GM18498 (cell line): ENCODE measurements around the gene FAM114A2.
"Not testable (repeated sequence)": the region's sequence is repeated elsewhere in the genome, so short reads cannot be mapped to it uniquely, and the experiment has no call there.

Source experiments
- ATAC-seq: cut with Tn5 transposase; IDR thresholded peaks from one replicate; pipeline ENCODE4 v1.9.1; 2021; ENCODE audit warnings: mild to moderate bottlenecking, moderate library complexity; ENCODE audit not compliant: unreplicated experiment

Gene FAM114A2

DNA sequence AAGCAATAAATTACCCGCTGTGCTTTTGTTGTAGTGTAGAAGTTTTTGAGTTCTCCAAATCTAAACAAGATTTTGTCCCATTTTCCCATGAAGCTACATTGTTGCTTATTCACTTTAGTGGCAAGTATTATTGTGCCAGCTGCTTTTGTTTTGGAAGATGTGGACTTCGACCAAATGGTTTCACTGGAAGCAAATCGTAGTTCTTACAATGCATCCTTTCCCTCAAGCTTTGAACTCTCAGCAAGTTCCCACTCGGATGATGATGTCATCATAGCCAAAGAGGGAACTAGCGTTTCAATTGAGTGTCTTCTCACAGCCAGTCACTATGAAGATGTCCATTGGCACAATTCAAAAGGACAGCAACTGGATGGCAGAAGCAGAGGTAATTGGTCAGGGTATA lies 10.9 kb upstream of the FAM114A2 start:
- no peak for ATAC-seq

DNA sequence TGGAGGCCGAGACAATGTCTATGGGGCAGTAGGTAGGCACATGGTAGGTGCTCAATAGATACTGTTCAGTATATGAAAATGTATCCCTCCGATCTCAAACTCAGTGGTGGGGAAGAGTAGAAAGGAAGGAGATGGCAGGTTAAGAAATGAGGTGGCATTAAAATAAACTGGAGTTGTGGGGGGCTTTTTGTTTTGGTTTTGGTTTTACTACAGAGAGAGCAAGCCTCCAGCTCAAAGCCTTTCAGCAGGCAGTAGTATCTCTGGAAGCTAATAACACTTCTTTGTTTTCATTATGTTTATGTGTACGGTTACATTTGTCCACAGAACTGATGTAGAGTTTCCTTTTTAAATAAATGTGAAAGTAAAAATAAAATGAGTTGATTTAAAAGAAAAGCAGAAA lies 8.6 kb upstream of the FAM114A2 start:
- ATAC-seq = no peak

DNA sequence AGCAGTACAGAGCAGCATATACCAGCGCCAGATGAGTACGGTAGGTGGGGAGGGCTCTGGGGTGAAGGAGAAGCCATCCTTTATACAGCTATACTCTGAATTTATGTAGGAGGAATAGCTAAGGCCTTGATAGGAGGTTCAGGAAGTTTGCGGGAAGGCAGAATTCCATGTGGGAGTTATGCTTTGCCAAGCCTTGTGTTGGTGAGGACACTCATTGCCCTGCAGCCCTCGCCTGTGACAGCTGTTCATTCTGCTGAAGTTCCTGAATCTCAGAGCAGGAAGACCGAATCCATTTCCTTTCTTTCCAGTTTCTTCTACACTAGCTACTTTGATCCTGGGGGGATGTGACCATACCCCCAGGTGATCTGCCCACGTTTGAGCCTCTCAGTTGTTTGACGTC lies 7.8 kb upstream of the FAM114A2 start:
- ATAC-seq = no peak

DNA sequence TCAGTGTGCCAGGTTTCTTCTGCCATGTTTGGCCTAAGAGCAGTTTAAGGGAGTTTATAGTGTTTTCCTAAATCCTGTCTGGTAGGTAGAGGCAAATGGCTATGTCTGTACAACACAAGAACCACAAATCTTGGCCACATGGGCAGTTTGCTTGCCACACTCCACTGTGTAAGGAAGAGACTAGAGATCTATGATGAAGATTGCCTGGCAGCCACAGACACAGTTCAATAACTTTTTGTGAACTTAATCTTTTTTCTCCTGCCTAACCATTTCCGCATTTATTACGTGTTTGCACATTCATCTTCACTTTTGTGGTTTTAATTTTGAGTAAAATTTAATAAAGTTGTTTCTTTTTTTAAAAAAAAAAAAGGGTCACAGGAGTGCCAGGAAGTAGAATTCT lies 5.9 kb upstream of the FAM114A2 start:
- no peak for ATAC-seq

DNA sequence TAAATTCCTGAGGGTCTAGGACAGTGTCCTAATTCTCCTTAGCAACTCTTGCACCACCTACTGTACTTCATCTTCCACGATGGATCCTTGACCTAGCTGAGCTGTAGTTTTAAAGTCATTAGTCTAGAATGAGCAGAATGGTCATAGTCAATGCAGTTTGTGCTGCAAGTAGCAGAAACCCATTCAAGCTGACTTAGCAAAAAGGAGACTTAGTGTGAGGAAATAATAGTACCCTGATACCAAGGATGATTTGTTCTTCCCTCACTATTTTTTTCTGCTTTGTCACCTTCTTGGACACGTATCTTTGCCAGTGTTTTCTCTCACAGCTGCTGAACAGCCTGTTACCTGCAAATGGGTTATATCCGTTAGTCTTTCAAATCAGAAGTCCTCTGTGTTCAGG lies 5.4 kb upstream of the FAM114A2 start:
- ATAC-seq = no peak

DNA sequence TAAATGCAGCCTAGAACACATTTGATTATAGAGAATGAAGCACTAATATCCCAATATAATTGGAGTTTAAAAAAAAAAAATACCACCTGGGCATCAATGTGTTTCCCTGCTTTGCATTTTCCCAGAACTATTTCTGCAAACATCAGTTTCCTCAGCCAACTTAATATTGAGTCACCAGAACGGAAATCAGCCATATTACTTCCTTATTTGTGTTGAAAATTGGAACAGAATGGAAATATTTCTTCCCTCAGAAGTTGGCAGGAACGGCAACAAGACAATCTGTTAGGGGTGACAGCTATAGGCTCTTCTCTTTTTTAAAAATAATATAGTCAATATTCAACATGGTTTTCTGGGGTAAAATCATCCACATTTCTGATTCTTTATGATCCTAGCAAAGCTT lies 4.1 kb upstream of the FAM114A2 start:
- no peak for ATAC-seq

DNA sequence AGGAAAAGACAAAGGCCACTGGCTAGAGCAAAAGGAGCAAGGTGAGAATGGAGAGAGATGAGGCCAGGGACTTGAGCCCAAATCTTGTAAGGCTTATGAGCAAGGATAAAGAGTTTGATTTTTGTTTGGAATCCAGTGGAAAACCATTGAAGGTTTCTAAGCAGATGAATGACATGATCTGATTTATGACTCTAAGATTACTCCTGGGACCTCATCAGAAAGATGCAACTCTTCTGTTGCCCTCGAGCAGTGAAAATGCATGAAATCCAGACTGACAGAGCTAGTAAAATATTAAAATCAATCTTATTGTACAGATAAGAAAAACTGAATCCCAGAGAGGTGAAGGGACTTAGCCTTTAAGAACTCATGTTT lies 734 bp upstream of the FAM114A2 start:
- ATAC-seq = no peak

DNA sequence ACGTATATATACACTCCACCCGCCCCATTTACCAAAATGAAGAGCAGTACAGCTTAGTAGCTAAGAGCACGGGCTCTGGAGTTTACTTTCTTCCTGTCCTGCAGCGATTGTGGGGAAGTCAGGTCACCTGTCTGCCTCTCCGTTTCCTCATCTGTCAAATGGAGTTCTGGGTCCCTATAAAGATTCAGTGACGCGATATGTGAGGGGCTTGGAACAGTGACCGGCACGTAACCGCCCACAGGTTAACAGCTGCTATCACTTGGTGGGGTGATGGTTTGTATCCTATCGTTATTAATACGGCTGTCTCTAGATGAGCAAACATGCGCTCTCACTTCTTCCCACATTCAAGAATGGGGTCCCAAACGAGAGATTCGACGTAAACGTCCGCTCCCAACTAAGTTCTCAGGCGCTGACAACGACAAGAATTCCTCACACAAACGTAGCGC lies 426 bp downstream of the FAM114A2 start:
- ATAC-seq = peak; percentile 49

DNA sequence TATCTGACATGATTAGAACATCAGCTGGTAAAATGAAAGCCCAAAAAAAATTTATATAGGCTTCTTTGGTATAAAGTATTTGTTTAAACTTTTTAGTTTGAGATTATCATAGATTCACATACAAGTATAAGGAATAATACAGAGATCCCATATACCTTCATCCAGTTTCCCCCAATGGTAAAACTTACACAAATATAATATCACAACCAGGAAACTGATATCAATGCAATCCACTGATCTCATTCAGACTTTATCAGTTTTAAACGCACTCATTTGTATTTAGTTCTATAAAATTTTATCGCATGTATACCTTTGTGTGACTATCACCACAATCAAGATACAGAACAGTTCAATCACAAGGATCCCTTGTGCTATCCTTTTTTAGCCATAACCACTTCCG lies 3.8 kb downstream of the FAM114A2 start:
- no peak for ATAC-seq

DNA sequence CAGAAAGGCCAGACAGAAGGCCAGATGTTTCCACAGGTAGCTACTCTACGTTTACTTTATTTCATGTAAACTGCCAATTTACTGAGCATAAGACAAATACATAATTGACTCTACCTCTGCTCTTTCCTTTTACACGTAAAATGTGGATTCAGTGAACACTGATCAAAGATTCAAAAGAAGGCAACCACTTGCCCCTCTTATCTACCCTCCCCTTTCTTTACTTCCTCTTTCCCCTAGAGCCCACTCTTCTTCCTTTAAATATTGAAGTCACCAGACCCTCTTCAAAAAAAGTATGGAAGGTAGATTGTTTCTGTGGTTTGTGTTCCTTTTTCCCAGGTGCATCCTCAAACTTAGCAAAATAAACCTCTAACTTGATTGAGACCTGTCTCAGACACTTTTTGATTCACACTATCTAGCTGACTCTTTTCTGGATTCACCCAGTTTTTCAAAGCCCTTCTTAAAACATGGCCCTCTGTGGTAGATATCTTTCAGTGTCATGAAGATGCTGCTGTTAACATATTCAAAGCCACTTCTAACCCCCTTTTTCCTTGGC lies 6.7 kb downstream of the FAM114A2 start:
- ATAC-seq = no peak

DNA sequence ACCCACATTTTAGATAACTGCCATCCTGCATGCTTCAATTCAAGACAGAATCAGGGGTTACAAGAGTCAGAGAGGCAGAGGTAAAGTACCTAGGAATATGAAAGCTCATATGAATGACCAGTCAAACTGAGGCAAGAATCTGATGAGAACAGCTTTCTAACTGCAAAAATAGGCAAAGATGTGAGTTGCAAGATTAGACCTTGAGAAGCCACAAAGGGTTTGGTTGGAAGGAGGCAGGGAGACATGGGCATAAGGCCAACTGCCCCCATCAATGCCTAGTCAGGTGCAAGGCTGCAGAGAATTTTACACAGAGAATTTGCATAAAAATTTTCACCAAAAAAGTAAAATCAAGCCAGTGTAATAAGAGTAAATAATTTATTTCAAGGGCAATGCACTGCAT lies 12.8 kb downstream of the FAM114A2 start:
- ATAC-seq = no peak

DNA sequence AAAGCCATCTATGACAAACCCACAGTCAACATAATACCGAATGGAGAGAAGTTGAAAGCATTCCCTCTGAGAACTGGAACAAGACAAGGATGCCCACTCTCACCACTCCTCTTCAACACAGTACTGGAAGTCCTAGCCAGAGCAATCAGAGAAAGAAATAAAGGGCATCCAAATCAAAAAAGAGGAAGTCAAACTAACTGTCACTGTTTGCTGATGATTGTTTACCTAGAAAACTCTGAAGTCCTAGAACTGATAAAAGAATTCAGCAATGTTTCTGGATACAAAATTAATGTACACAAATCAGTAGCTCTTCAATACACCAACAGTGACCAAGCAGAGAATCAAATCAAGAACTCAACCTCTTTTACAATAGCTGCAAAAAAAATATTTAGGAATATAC lies 19.8 kb downstream of the FAM114A2 start:
- ATAC-seq = not testable (repeated sequence)

DNA sequence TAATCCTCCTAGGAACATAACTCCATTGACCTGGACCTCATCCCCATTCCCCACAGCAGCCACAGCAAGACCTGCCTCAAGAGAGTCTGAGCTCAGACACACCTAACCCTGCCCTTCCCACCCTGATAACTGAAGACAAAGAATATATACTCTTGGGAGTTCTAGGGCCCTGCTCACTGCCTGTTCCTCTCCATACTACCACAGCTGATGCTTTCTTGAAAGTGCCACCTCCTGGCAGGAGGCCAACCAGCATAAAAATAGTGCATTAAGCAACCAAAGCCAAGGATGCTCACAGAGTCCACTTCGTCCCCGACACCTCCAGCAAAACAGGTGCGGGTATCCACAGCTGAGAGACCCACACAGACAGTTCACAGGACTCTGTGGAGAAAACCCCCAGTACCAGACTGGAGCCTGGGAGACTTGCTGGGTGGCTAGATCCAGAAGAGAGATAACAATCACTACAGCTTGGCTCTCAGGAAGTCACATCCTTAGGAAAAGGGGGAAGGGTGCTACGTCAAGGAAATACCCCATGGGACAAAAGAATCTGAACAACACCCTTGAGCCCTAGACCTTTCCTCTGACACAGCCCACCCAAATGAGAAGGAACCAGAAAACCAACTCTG lies 23.5 kb downstream of the FAM114A2 start:
- ATAC-seq = no peak

DNA sequence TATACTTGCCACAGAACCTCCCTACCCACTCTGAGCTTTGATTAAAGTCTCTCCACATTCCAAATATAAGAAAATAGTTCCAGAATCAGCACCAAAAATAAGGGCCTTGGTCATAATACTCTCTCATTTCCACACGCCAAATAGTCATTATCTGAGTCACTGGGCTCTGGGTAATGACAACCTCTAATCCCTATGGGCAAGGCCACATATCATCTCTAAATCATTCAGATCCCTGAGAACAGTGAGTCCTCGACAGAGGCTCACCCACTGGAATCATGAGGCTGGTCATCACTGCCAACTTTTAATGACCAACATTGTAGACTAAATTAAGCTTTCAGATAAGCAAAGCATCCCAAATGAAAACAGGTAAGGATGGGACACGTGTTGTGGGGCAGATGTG lies 28.1 kb downstream of the FAM114A2 start:
- ATAC-seq = no peak

DNA sequence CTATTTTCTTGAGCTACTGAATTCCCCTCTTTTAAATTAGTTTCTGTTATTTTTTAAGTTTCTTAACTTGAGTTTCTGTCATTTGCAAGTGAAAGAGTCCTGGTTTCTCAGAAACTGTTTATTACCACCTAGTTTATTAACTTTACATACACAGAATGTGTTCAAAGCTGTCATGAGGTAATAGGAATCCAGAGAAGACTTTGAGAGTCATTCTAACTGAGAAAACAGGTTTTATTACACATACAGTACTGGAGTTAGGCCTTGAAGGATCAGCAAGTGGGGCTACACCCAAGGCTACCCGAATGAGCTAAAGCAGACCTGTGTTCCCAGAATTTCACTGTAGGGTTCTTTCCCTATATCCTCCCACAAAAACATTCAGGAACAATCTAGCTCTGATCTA lies 33.1 kb downstream of the FAM114A2 start:
- ATAC-seq = no peak

DNA sequence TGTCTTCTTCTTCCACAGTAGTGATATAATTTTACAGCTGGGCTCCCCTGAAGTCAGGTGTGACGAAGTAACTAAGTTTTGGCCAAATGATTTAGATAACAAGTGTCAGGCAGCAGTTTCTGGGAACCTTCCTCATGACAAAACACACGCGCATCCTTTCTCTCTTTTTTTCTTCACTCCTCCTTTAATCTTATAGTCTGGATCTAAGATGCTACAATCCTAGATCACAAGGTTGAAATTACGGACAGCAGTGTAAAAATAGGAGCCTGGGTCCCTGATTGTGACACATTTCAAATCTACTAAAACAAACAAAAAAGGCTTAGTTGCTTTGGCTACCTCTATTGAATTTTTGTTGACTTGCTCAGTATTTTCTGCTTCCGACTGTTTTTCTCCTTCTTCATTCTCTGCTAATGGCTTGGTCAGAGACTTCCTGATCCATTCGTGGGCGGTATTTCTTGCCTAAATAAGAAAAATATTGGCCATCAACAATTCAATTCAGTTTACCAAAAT lies 36.1 kb downstream of the FAM114A2 start:
- ATAC-seq = no peak

DNA sequence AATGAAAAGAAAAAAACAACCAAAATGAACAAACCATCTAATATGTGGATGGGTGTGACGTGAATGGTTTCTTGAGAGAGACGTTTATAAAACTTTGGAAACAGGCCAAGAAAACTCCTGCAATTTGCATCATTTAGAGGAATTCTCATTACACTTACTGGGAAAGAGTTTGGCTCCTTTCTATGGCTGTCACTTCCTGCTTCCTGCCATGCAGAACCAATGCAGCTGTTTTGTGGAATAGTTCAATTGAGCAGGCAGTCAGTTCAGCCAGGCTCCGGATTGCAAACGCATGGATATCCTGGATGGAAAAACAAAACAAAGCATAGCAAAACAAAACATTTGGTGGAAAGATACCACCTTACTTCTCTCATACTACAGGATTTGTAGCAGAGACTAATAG lies 36.6 kb downstream of the FAM114A2 start:
- no peak for ATAC-seq

DNA sequence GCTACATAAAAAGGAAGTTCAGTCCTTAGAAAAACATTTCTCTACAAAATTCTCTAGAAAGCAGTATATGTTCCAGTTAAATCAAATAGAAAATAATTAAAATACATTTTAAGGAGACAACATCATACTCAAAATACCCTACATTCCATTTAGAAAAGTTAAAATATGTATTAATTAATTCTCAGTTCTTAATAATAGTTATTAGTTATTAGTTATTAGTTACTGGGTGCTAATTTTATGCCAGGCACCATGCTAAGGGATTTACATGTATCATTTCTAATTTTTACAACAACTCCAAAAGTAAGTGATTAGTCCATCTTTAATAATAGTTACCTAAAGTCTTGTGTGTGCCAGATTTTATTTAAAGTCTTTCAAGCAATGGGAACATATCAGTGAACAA lies 38.0 kb downstream of the FAM114A2 start:
- no peak for ATAC-seq

DNA sequence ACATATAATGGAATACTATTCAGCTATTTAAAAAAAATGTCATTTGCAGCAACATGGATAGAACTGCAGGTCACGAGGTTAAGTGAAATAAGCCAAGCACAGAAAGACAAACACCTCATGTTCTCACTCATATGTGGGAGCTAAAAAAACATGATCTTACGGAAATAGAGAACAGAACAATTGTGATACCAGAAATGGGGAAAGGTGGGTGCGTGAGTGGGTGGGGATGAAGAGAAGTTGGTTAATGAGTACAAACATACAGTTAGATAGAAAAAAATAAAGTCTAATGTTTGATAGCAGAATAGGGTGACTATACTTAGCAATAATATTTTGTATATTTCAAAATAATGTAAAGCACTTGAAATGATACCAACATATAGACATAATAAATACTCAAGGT lies 38.7 kb downstream of the FAM114A2 start:
- no peak for ATAC-seq

DNA sequence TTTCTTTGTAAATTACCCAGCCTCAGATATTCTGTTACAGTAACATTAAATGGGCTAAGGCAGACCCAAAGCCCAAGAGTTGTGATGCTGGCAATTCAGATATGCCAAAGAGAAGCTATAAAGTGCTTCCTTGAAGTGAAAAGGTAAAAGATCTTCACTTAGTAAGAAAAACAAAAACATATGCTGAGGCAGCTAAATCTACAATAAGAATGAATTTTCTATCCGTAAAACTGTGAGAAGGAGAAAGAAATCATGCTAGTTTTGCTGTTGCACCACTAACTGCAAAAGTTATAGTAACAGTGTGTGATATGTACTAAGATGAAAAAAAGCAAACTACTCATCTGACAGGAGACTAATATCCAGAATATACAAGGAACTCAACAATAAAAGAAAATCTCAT lies 39.9 kb downstream of the FAM114A2 start:
- no peak for ATAC-seq

DNA sequence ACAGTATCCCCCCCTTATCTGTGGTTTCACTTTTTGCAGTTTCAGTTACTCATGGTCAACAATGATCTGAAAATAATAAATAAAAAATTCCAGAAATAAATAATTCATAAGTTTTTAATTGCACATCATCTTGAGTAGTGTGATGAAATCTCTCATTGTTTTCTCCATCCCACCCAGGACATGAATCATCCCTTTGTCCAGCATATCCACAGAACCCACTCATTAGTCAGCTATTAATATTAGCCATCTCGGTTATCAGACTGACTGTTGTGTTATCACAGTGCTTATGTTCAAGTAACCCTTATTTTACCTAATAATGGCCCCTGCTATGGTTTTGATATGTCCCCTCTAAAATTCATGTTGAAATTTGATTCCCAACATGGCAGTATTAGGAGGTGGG lies 40.7 kb downstream of the FAM114A2 start:
- ATAC-seq = no peak

DNA sequence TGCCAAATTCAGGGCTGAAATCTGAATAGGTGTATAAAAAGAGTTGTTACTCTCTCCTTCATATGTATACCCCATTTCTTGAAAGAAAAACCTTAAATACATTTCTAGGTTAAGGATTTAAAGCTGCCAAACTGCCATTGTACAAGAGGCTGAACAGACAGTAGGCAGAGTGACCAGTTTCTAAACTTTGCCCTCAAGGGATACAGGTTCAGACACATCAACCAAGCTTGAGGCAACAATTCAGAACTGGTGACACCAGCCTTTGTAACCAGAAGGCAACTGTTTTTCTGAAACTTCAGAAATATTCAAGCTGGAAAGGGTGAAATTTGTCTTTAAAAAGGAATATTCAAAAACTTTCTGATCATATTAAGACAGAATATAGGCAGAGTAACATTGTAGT lies 47.5 kb downstream of the FAM114A2 start:
- ATAC-seq = no peak

DNA sequence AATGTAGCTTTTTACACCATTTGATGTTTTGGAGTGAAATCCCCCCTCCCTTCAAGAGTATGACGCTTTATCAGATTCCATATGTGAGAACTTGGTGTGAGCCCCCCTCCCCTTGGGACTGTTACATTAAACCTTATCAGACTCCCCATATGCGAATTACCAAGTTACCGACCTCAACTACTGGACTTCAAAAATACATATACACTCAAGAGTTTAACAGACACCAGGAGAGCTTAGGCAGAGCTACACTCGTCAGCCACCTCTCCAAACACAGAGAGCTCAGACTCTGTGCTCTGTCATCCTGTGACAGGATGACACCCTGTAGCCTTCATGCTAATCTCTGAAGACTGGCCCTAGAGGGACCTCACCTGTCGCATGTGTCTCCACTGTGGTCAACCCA lies 50.2 kb downstream of the FAM114A2 start:
- ATAC-seq = no peak
